NOMO-1 treated with dmso at 0.1 percent for 144 hours (cell line): ENCODE measurements around the gene OR2AP1.
"Not testable (repeated sequence)": the region's sequence is repeated elsewhere in the genome, so short reads cannot be mapped to it uniquely, and the experiment has no call there.

ENCODE experiments used
- DNase-seq: peaks from one replicate; lab custom pipeline; 2025; ENCODE audit not compliant: unreplicated experiment; lab: John Stamatoyannopoulos, UW

The OR2AP1 gene

DNA sequence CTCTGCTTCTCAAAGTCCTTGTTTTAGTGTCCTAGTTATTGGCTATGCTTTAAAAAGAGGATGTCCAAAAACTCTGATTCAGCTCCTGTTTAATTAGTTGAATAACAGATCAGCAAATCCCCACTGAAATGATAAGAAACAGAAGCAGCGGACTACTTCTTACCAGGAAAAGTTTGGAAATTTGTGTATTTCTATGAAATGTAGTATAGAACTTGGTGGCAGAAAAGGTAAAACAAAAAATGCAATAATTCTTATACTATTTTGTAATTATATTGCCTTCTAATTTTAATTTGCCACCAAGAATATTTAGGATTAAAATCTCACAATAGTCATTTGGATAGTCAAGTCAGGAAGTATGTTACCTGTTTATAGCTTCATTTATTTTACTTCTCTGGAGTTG is at the start of gene OR2AP1:
TSS of gene OR2AP1 (plus strand) at position 301 of the 400 bp plus-strand sequence. CDS start 1,947 bp downstream, outside the sequence.
- DNase-seq: no peak

DNA sequence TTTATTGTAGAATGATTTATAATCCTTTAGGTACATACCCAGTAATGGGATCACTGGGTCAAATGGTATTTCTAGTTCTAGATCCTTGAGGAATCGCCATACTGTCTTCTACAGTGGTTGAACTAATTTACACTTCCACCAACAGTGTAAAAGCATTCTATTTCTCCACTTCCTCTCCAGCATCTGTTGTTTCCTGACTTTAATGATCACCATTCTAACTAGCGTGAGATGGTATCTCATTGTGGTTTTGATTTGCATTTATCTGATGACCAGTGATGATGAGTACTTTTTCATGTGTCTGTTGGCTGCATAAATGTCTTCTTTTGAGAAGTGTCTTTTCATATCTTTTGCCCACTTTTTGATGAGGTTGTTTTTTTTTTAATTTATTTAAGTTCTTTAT is 24.0 kb upstream of the OR2AP1 start:
- not testable (repeated sequence) for DNase-seq

DNA sequence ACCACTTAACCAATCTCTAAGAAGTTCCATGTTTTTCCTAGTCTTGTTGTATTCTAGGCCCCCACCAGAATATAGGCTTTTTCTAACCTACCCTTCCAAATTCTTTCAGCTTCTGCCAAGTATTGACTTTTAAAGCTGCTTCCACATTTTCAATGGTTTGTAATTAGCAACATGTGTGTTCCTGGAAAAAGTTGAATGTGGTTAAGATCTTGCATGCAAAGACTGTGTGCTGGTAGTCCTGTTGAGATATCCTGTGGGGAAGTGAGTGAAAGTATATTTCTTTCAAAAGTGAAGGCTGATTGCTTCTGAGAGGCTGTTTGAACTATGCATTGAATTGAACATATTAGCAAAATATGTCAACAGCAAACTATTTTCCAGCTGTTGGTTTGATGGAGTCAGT is 23.5 kb upstream of the OR2AP1 start:
- peak; percentile 6 for DNase-seq

DNA sequence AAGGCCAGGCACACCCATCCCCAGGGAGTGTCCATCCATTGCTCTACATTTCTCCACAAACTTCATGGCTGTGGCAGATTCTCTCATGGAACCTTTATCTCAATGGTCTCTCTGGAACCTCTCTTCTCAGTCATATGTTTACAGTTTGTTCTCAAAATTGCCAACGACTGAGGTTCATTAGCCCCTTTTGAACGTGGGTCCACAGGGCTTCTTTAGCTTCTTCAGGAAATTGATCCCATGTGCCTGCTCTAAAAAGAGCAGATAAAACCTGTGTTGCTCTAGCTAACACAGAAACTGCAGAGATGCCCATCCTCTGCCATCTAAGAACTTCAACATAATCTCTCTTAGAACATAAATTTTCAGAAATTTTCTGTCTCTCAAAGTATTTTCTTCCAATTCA is 23.0 kb upstream of the OR2AP1 start, which contains the start of gene OR6C4:
TSS of gene OR6C4 (plus strand) at position 301 of the 400 bp plus-strand sequence. CDS start 1,625 bp downstream, outside the sequence.
- DNase-seq: no peak

DNA sequence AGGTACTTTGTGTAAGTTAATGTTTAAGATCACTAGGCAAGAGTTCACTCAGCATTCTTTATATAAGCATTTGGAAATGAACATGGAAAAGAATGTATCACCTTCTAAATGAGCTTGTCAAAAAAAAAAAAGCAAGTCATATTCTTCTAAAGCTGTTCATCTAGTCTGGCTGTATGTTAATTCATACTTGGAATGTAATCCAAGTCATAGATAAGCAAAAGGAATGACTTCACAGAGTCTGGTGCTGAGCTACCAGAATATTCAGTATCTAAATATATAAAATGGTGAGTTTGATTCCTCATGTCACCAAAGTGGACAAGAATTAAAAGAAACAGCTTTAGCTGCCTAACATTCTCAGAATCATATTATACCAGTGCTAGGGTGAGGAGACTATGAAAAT is 18.0 kb upstream of the OR2AP1 start:
- no peak for DNase-seq

DNA sequence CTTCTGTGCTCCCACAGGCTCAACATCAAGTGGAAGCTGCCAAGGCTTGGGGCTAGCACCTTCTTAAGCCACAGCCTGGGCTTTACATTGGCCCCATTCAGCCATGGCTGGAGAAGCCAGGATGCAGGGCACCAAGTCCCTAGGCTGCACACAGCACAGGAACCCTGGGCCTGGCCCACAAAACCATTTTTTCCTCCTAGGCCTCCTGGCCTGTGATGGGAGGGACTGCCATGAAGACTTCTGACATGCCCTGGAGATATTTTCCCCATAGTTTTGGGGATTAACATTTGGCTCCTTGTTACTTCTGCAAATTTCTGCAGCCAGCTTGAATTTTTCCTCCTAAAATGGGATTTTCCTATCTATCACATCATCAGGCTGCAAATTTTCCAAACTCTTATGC is 2.2 kb upstream of the OR2AP1 start:
- DNase-seq: not testable (repeated sequence)

GRCh38 chr12:55570689-55571088 is 1.6 kb upstream of the OR2AP1 start:
- DNase-seq: not testable (repeated sequence)

- no peak for DNase-seq
These were observed 9.8 kb downstream of the OR2AP1 start for GRCh38 chr12:55582066-55582465.

- no peak for DNase-seq
These were observed 13.5 kb downstream of the OR2AP1 start for GRCh38 chr12:55585817-55586216.

DNA sequence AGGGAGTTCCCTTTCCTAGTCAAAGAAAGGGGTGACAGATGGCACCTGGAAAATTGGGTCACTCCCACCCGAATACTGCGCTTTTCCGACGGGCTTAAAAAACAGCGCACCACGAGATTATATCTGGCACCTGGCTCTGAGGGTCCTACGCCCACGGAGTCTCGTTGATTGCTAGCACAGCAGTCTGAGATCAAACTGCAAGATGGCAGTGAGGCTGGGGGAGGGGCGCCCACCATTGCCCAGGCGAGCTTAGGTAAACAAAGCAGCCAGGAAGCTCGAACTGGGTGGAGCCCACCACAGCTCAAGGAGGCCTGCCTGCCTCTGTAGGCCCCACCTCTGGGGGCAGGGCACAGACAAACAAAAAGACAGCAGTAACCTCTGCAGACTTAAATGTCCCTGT is 17.9 kb downstream of the OR2AP1 start:
- not testable (repeated sequence) for DNase-seq

- DNase-seq: no peak
These were observed 35.7 kb downstream of the OR2AP1 start for GRCh38 chr12:55607821-55608594.

- DNase-seq: no peak
These were observed 38.3 kb downstream of the OR2AP1 start for GRCh38 chr12:55610598-55610997.

DNA sequence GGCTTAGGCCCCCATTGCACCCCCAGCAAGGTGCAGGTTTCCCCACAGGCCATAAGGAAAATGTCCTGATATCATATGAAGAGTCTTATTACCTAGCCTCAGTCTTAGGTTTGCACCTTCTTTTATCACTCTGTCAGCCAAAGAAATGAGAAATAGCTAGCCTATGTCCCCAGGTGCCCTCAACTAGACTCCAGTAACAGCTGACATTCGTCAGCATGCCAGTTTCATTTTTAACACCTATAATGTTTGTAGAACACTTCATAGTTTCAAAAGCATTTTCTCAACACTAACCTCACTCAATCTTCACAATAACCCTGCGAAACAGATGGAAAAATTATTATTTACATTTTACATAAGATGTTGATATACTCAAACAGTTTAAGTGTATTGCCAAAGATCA is 40.4 kb downstream of the OR2AP1 start:
- DNase-seq: no peak

- DNase-seq: no peak
These were observed 42.5 kb downstream of the OR2AP1 start for GRCh38 chr12:55614764-55615163.

- DNase-seq: peak; percentile 66
These were observed 47.3 kb downstream of the OR2AP1 start for GRCh38 chr12:55619354-55620138.

DNA sequence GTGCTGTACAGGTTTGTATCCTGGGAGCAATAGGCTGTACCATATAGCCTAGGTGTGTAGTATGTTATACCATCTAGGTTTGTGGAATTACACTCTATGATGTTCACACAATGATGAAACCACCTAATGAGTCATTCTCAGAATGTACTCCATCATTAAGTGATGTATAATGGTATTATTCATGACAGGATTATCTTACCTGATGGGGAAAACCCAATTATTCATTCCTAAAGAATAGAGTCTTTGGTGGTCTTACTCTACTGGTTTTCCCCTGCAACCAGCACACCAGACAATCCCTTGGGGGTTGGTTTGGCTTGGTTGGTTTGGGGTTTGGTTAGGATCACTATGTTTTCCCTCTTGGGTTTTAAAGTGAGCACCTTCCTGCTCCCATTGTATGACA is 51.8 kb downstream of the OR2AP1 start:
- no peak for DNase-seq
